HK-2 (cell line): ENCODE results near the gene UBL4B.
A peak's percentile ranks its signal among the peaks of the same experiment; 100 is the strongest.

Experiments
- DNase-seq: peaks from one replicate; pipeline ENCODE4 v3.0.0-alpha.2; 2018; ENCODE audit not compliant: unreplicated experiment

Gene UBL4B

GRCh38 chr1:110113551-110113950, 1.3 kb downstream of the UBL4B start:
- DNase-seq = no peak

DNA sequence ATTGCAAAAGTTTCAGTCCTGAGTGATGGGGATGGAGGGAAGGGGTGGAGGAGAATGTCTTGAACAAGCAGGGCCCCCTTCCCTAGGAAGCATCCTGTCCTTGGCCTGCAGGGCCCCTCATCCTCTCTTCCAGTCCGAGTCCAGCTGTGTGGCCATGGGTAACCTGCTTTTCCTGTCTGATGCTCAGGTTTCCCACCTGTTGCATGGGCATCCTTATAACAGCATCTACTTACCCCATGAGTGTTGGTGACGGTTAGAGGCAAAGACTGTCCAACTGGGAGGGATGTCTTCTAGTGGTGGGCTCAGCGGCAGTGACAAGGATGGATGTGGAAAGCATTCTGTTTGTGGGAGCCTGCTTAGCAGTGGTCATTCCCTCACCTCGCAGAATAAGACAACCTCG, 1.9 kb downstream of the UBL4B start:
- no peak for DNase-seq

DNA sequence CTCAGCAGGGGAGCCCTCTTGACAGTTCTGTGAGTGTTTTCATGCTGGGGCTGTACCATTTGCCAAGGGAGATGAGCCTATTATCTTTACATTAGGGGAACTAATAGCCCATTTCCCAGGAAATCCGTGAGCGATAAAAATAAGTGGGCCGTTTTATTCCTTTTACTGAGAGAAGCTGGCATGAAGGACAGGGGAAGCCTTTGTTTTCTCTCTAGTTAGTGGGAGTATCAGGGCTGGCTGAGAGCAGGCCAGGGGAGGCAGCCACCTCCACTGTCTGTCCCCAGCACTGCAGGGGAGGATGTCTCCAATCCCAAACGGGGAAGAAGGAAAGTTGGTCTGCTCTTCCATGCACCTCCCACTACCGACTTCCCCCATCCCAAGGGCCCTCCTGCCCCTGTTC, 2.5 kb downstream of the UBL4B start:
- no peak for DNase-seq

GRCh38 chr1:110118636-110119396, 6.6 kb downstream of the UBL4B start:
- no peak for DNase-seq

DNA sequence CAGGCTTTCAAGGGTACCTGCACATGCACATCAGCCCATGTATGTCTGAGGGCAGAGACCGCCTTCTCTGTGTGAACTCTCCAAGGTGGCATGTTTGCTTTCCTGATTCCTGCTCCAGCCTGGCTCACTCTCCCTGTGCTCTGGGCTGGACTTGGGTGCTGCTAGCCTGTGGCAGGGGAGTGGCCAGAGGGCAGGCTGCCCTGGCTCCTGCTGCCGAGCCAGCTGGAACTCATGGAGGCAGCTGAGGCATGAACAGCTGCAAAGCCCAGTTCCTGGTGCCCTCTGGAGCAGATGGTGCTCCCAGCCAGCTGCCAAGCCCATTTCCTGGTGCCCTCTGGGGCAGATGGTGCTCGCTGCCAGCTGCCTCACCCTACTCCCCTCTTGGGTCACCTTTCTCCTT, 7.6 kb downstream of the UBL4B start:
- no peak for DNase-seq

- DNase-seq = no peak
Observed at GRCh38 chr1:110120960-110121561, 8.8 kb downstream of the UBL4B start.

DNA sequence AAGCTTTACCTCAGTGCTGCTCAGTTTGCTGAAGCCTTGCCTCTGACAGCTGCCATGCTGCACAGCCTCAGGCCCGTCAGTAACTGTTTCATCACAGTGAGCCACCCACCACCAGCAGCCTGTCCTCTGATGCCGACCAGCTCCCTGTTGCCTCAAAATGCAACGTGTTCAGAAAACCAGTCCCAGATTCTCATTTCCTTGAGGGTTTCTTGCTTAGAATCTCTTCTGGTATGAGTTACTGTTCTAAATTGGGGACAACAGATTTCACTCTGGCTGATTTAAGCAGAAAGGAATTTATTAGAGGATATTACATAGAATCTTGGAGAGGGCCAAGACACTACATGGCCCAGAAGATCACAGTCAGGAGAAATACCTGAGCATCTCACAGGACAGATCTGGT, 11.0 kb downstream of the UBL4B start:
- DNase-seq = no peak

GRCh38 chr1:110125810-110126209, 13.6 kb downstream of the UBL4B start:
- no peak for DNase-seq

DNA sequence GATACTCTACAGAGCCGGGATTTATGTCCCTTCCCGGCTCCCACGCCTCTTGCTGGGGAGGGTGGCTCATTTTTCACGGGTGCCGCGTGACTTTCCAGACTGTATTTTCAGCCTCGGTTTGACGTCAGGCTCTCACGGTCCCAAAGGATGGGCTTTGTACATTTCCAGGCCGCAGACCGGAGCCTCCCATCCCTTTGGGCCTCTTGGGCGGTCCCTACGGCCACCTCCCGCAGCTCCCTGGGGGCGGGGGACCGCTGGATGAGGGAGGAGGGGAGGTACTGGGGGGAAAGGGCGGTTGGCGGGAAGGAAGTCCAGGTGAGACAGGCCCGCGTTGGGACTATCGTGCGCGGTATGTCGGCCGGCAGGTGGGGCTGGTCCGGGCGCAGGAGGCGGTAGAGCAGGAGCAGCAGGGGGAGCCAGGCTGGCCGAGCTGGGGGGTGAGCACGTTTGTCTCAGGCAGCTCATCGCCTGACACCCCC, 17.9 kb downstream of the UBL4B start:
- no peak for DNase-seq

DNA sequence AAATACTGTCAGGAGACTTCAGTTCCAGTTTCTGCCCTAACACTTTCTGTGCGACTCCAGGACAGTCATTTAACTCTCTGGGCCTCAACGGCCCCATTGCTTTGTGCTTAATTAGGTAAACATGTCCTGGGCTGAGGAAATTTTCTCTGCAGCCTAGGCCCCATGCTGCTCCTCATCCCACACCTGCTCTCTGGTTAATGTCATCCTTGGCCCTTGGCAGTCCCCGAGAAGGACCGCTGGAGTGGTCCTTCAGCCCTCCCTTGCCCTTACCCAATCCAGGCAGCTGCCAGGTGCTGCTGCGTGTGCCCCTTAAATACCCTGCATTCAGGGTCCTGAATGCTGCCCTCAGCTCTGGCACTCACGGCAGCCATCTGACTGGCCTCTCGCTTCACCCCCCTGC, 18.7 kb downstream of the UBL4B start:
- no peak for DNase-seq

DNA sequence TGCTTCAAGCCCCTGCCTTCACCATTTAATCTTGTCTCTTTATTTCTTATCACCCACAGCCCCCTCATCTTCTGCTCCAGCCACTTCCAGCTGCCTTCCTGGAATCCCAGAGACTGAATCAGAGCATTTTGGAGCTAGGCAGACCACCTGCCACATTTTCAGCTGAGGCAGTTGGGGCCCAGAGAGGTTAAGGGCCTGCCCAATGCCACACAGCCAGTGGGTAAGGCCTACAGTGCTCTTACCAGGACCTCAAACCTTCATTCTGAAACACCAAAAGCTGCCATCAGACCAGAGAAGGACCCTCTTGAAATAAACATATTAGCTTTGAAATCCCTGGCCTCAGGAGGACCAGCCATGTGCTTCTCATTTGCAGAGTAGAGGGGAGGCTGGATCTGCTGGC, 20.4 kb downstream of the UBL4B start:
- no peak for DNase-seq

DNA sequence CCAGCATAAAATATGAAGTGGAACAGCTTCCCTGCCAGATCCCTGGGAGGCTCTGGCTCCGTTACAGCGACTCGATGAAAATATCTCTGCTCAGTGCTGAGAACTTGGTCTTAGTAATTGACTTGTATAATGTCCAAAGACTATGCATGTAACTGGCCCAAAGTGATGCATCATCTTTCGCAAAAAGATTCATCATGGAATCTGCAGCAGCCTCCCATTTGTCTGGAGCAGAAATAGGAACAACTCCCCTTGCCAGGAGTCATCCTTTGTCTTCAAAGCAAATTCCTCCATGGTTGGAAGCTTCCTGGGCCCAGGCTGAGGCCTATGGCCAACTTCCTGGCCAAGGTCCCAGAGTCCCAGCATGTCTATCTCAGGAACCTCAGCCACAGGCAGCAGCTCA, 21.2 kb downstream of the UBL4B start:
- no peak for DNase-seq

- DNase-seq = no peak
Observed at GRCh38 chr1:110134050-110134595, 21.9 kb downstream of the UBL4B start.

DNA sequence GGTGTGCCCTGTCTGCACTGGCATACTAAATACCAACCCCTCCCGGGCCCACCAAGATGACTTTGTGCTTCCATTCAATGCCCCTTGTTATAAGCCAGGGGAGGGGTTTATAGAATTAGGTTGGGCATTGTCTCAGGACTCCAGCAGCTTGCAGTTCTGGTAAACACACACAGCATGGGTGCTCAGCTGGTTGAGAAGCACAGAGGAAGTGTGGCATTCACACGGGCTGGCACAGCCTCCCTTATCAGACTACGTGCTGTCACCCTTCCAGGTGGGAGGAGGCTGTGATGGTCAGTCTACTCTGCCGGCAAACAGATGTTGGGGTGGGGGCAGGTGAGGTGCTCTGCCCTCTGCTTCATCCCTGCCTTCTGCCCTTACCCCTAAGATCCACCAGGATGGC, 23.0 kb downstream of the UBL4B start:
- no peak for DNase-seq

DNA sequence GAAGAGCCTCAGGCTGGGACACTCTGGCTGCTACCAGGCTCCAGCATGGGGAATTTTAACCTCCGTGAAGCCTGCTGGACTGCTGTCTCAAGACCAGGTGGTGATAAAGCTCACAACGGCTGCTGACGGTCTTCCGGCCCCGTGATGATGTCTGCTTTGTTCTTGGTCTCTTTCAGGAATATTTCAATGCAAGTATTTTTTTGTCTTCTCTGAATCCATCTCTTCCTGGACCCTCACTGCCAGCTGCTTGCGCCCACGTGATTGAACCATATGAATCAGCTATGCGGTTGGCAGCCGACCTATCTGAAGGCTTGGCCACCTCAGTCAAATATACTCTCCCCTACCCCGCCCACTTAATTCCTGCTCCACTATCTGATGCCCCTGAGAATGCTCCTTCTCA, 23.4 kb downstream of the UBL4B start:
- no peak for DNase-seq

- DNase-seq = peak; percentile 17
Observed at GRCh38 chr1:110136911-110137310, 24.7 kb downstream of the UBL4B start.

DNA sequence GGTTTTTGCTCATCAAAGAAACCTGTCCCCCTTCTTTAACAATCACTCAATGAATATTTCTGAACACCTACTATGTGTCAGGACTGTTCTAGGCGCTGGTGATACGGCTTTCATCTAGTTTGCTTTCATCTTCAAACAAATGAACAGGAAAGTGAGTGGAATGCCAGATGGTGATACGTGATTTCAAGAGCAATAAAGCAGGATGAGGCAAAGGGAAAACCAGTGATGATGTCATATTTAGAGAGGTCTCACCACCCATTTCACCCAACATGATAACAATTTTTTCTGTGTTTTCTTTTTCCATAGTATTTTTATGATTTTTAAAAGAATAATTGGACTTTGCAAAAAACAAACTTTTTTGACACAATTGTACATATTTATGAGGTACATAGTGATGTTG, 26.7 kb downstream of the UBL4B start:
- no peak for DNase-seq

DNA sequence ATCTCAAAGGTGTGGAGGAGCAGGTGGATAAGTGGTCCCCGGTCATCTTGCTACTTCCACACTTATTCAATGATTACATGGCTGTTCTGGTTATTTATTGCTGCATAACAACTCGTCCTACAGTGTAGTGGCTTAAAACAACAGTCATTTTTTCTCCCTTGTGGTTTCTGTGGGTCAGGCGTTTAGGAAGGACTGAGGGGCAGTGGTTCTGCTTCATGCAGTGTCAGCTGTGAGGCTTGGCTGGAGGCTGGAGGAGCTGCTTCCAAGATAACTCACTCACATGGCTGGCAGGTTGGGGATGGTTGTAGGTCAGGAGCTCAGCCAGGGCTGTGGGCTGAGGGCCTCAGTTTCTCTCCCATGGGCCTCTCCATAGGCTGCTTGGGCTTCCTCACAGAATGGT, 32.1 kb downstream of the UBL4B start:
- no peak for DNase-seq

DNA sequence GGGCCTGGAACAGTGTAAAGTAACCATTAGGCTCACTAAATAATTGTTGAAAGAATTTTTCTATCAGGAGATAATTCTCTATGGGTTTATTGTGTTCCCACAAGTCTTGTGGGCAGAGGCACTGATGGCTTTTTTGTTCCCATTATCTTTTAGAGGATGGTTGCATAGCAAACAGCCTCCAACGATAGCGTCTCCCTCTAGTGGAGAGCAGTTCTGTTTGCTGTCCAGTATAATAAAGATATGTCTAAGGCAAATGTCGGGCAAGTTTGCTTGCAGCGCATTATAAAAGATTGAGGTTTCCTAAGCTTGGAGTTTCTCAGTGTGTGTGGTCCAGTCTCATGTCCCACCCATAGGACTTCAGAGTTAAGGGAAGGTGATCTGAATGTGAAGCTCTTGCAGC, 36.7 kb downstream of the UBL4B start:
- DNase-seq = no peak

DNA sequence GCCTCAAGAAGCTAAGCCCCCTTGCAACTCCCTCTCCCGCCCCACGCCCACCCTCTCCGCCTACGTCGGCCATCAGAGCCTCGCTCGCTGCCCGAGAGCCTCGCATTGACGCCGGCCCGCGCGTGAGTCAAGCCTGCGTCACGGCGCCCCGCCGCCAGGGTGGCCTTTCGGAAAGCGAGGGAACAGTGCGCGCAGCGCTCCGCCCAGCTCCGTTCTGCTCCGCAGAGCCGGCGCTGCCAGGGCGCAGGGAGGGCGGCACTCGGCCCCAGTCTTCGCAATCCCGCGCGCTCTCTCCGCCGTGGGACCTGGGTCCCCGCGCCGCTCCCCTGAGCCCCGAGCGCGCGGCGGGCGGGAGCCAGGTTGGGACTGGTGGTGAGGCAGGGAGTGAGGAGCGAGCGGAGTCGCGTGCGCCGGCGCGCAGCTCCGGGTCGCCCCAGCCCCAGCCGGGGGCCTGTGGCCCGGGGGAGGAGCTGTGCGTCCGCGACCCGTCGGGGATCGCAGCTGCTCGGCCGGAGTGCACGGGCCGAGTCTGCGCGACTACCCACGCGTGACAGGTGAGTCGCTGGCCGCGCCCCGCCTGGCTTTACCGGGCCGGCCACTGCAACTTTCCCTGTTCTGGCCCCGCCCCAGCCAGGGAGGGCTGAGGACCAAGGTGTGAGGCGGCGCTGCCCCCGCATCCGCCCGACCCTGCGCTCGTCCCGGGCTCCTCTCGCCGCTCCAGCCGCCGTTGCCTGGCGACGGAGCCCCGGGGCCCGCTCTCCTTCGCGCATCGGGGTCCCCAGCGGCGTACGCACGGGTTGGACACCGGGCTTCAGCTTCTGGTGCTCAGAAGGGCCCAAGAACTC, 38.3 kb downstream of the UBL4B start, which contains the start of gene SLC6A17:
Gene SLC6A17, plus strand, starts transcription at position 165 of the 845 bp plus-strand sequence. CDS start 16,436 bp downstream, outside the sequence.
- DNase-seq = peak; percentile 54

GRCh38 chr1:110151175-110151669, 39.0 kb downstream of the UBL4B start:
- no peak for DNase-seq
